HG03064 (cell line): ENCODE measurements around the gene PLEKHA5.
"Not testable (repeated sequence)": the region's sequence is repeated elsewhere in the genome, so short reads cannot be mapped to it uniquely, and the experiment has no call there.

ENCODE experiments used
- ATAC-seq: cut with Tn5 transposase; IDR thresholded peaks from one replicate; pipeline ENCODE4 v1.9.1; 2021; ENCODE audit warnings: low read depth; ENCODE audit not compliant: unreplicated experiment

The PLEKHA5 gene

DNA sequence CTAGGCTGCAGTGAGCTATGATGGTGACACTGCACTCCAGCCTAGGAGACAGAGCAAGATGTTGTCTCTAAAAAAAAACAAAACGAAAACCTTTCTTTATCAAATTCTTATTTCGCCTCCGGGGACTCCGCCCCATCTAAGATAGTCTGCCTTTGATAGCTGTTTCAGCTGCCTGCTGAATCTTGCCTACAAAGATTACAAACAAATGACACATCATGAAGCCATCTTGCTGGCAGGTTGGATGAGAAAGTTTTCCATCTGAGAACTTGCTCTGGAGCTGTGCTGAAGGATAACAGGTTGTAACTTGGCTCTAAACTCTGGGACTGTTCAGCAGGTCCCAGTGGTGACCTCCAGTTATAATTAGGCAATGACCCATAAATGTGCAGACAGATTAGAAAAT is 268.0 kb downstream of the PLEKHA5 start:
- no peak for ATAC-seq

DNA sequence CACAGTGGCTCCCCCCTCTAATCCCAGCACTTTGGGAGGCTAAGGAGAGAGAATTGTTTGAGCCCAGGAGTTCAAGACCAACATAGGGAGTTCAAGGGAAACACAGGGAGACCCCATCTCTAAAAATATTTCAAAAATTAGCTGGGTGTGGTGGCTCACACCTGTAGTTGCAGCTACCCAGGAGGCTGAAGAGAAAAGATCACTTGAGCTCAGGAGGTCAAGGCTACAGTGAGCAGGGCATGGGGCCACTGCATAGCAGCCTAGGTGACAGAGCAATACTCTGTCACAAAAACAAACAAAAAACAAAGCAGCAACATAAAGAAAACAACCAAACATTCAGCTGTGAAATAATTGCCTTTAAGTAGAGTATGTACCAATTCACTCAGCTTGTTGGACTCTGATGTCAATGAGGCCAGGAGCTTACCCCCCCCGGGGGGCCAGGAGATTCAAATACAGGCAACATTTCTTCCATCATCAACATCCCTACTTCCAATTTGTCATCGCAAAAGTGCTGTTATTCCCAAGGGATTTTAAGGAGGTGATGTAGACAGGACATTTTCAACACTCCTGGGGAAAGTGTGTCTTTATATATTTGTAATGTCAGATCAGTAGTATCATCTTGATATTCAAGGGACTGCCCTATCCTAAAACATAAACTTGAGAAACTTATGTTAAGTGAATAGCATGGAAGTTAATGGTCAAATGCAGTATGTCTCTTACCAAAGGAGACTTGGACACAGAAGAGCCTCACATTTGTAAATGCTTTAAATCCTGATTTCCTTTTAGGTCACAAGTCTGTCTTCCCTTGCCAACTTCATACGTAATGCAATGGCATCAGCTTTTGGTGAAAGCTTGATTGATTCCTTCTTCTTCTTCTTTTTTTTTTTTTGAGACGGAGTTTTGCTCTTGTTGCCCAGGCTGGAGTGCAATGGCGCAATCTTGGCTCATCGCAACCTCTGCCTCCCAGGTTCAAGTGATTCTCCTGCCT is 269.1 kb downstream of the PLEKHA5 start:
- ATAC-seq = no peak

DNA sequence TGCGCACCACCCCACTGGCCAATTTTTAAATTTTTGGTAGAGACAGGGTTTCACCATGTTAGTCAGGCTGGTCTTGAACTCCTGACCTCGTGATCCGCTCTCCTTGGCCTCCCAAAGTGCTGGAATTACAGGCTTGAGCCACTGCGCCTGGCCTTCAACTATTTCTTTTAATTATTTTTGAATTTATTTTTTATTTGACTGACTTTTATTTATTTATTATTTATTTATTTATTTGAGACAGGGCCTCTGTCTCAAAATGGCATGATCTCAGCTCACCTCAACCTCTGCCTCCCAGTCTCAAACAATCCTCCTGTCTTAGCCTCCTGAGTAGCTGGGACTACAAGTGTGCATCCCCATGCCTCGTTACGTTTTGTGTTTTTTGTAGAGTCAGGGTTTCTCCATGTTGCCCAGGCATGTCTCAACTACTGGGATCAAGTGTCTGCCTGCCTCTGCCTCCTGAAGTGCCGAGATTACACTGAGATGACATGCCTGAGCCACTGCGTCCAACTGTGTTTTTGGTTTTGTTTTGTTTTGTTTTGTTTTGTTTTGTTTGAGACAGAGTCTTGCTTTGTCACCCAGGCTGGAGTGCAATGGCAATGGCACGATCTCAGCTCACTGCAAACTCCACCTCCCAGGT is 271.2 kb downstream of the PLEKHA5 start:
- not testable (repeated sequence) for ATAC-seq

DNA sequence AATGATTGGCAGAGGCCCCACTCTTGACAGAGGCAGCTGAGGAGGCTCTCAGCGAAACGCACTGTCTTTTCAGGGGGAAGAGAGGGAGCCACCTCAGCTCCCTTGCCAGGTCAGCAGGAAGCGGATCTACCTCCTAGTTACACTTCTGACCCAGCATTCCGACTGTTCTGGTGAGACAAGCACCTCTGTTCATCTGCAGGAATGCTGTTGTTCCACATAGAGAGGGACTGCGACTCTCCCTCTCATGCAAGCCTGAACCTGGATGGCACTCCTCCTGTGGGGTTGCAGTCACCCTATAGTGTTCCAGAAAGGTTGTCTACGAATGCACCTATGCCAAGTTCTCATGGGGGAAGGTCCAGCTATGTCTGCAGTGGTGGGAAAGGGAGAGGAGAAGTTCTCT is 272.7 kb downstream of the PLEKHA5 start:
- no peak for ATAC-seq

DNA sequence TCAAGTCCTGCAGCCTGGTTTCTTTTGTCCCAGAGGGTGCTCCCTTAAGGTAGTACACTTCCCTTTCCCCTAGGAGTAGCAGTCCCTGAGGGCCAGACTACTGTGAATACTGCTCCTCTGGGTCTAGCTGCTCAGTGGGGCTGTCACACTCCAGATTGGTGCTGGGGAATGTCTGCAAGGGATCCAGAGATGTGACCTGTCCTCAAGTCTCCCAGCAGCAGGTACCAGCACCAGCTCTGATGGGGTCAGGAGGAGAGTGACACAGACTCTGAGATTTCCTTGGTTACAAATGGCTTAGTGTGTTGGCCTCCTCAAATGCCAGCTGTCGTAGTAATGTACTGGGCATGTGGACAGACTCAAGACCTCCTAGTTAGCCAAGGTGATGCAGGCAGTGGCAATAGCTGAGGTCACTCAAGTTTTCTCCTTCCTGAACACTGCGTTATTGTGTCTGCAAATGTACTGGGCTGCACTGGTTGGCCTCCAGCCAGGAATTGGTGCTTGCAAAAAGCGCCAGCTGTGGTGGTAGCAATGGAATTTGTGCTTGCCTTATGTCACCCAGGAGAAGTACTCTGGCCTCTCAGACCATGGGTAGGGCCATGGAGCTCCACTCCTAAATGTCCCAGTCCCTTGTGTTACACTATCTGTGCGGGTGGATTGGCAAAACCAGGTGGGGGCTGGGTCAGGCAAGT is 273.4 kb downstream of the PLEKHA5 start:
- no peak for ATAC-seq

DNA sequence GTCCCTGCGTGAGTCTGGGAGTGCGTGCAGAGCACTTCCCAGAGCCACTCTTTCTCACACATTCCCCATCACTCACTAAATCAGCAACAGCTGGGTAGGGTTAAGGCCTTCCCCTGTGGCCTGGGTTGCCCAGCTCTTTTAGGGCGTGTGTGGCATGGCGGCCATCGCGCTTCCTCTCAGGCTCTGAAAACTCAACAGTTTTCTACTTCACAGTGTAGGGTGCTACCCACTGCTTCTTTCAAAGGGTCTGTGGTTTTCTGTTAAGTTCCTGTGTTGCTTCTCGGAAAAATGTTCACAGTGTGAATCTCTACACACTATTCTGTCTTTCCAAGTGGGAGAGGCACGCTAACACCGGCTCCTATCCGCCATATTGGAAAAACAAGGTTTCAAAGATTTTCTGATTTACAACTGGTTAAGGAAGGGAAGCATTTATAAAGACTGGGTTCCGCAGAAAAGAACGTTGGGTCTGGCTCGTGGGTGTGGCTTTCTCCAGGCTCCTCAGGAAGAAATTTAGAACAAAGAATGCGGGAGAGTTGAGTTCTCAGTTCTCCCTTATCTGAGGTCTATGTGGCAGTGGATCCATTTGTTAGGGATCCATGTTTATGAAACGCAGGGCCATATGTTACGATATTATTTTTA is 274.8 kb downstream of the PLEKHA5 start:
- no peak for ATAC-seq

DNA sequence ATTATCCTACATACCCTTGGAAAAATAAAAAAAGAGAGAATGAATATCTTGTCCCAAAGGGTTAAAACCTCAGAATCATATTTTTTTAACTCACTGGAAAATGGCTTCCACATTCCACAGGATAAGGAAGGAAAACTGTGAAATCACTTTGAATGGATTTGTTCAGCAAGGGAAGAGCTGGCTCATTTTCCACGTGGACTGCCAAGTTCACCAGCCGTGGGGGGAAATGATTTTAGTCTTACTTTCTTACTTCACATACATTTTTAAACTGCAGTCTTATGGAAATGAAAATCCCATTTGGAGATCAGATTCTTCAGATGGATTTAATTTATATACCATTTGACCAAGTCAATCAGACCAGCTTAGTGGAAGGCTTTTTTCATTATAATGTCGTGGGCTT is 279.8 kb downstream of the PLEKHA5 start:
- ATAC-seq = no peak

DNA sequence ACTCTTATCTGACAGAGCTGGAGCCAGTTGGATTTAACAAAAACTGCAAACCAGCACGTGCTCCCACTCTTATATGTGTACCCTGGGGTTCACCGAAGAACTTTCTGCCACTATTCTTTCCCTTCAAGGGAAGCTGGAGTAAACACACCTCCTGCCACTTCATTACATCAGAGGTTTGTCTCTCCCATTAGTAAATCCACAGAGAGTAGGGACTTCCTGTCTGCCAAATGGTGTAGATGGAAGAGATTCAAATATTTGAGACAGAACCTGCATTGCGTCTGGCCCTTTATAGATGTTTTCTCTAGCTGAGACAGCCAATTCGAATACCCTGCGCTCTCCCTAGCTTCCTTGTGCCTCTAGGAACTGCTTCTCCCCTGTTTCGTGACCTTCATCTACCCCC is 280.7 kb downstream of the PLEKHA5 start:
- no peak for ATAC-seq

DNA sequence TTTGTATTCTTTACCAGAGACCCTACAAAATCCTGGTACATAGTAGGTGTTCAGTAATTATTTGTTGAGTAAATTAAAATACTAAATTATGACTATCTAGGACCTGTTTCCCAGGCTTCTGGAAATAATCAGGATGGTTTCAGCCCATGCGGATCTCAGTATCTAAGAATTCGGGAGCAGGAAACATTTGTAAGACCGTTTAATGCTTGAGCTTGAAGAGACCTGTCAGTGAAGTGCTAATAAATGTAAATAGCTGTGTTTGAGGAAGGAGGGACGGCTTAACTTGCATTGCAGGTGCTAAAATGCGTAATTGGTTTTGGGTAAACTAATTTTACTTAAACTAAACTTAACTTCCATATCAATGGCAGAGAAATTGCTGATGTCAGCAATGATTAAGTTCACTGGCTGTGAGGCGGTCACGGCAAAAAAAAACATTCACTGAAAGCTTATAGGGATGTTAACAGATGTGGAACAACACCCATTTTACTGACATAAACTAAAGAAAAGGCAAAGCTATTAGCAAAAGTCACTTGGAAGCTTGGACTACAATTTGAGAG is 281.2 kb downstream of the PLEKHA5 start:
- no peak for ATAC-seq

DNA sequence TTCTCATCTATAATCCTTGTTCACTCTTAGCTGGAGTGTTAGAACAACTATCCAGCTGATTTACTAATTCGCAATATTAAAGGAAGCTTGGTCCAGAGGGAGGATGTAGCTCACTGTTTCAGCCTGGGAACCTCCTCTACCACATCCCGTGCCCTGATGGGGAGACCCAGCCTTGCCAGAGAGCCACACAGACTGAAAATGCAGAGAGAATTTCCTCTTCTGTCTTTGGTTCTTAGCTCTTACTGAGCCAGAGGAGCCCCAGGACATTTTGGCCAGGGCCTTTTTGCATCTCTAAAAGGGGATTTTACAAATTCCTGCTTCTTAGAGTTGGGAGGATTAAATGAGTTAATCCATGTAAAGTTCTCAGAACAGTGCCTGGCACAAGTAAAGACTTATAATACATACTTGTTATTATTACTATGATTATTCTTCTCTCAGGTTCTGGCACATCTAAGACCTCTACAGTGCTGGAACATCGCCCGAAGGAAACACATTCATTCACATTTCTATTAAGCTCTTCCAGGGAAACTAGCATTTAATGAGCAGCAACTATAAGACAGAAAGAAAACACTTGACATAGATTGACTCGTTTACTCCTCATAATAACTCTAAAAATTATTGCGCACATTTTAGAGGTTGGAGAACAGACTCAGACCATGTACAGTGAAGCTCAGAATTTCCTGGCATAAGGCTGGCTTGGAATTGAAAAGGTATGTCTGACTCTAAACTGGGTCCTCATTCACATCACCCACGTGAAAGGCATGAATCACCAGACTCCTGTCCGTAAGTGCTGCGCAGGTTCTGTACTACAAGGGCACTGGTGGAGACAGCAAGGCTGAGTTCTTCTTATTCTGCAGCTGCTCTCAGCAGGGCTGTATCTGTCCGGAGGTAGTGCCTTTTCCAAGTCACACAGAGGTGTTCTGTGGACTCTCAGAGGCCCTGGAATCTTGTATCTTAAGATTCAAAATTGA is 282.0 kb downstream of the PLEKHA5 start:
- no peak for ATAC-seq

DNA sequence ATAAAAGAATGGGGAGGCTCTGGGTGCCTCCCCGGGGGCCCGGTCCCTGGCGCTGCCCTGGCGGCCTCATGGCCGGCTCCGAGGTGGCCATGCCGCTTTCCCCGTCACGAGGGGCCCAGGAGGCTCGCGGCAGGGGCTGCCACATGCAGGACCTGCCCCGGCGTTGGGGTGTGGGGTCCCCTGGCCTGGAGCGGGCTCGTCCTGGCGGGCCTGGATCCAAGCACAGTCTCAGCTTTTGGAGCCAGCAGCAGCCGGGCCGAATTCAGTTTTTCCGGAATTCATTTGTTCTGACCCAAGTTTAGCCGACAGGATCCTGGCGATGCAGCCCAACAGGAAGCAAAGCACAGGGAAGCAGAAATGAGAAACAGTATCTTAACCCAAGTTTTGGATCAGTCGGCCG is 283.3 kb downstream of the PLEKHA5 start:
- no peak for ATAC-seq

DNA sequence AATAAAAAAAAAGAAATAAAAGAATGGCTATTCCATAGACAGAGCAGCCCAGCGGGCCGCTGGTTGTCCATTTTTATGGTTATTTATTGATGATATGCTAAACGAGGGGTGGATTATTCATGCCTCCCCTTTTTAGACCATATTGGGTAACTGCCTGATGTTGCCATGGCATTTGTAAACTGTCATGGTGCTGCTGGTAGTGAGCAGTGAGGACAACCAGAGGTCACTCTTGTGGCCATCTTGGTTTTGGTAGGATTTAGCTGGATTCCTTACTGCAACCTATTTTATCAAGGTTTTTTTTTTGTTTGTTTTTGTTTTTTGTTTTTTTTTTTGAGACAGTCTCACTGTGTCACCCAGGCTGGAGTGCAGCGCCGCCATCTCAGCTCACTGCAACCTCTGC is 284.0 kb downstream of the PLEKHA5 start:
- not testable (repeated sequence) for ATAC-seq

DNA sequence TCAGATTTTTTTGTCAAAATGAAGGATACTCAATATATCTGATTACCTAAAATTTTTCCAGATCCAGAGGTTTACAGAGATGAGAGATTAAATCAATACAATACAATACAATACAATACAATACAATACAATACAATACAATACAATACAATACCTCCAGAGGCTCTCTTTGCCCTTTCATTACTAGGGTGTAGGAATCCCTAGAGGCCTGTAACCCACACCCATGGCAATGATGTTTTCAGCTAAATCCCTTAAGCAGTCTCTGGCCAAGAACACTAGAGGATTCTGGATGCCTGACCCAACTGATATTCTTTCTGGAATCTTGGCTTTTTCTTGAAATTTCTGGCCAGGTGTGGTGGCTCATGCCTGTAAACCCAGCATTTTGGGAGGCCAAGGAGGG is 286.0 kb downstream of the PLEKHA5 start:
- ATAC-seq = no peak

DNA sequence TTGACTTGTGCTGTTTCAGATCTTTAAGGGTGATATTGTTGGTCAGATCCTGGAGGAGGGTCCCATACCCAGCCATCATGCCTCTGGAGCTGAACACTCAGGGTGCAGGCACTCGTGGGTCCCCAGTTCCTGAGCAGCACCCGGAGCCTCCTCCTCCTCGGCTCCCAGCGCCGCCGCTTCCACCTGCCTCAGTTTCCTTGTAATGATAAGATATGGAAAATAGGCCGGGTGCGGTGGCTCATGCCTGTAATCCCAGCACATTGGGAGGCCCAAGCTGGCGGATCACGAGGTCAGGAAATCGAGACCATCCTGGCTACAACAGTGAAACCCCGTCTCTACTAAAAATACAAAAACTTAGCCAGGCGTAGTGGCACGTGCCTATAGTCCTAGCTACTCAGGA is 289.6 kb downstream of the PLEKHA5 start:
- ATAC-seq = no peak

DNA sequence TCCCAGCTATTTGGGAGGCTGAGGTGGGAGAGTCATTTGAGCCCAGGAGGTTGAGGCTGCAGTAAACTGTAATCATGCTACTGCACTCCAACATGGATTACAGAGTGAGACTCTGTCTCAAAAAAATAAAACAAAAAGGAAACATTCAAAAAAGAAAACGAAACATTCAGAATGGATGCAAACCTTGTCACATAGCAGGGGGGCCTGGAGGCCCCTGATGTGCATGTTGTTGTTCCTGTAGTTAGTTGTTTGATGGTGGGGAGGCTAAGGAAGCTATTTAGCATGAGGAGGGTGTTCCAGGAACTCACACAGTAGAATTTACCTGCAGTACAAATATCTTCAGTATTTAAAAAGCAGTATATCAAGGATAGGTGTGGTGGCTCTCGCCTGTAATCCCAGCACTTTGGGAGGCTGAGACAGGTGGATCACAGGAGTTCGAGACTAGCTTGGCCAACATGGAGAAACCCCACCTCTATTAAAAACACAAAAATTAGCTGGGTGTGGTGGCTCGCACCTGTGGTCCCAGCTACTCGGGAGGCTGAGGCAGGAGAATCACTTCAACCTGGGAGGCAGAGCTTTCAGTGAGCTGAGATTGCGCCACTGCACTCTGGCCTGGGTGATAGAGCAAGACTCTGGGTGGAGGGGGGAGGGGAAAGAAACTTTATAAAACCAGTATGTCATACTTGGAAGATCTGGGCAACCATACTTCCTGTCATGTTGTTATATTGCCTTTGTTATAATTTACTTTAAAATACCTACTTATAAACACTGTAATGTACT is 292.2 kb downstream of the PLEKHA5 start:
- no peak for ATAC-seq

DNA sequence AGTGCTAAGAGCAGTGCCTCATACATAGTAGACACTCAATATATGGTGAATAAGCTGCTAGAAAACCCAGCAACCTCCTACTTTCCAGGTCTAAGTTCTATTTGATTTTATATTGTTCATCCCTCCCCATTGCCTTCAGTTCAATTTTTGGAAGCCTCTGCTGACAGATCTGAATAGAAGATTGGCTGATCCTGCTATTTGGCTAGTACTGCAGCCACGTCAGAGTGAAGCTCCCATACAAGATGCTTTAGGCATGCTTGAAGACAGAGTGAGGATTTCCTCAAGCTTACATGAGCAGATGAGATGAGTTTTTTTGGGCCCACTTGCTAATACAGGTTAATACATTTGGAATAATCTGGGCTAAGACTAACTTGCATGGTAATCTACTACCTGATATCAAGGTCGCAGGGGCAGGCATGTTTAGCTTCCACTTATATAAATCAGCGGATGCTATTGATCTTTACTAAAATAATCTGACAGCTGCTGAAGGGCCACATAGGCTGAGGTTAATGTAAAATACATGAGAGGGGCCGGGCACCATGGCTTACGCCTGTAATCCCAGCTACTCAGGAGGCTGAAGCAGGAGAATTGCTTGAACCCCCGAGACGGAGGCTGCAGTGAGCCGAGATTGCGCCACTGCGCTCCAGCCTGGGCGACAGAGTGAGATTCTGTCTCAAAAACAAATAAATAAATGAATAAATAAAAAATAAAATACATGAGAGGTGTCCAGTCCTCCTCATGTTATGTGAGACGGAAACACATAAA is 293.8 kb downstream of the PLEKHA5 start:
- no peak for ATAC-seq
